ENCODE data around the gene PDCD7.
"Not testable (repeated sequence)": the region's sequence is repeated elsewhere in the genome, so short reads cannot be mapped to it uniquely, and the experiment has no call there.

PDCD7 gene, protein sequence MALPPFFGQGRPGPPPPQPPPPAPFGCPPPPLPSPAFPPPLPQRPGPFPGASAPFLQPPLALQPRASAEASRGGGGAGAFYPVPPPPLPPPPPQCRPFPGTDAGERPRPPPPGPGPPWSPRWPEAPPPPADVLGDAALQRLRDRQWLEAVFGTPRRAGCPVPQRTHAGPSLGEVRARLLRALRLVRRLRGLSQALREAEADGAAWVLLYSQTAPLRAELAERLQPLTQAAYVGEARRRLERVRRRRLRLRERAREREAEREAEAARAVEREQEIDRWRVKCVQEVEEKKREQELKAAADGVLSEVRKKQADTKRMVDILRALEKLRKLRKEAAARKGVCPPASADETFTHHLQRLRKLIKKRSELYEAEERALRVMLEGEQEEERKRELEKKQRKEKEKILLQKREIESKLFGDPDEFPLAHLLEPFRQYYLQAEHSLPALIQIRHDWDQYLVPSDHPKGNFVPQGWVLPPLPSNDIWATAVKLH

DNA sequence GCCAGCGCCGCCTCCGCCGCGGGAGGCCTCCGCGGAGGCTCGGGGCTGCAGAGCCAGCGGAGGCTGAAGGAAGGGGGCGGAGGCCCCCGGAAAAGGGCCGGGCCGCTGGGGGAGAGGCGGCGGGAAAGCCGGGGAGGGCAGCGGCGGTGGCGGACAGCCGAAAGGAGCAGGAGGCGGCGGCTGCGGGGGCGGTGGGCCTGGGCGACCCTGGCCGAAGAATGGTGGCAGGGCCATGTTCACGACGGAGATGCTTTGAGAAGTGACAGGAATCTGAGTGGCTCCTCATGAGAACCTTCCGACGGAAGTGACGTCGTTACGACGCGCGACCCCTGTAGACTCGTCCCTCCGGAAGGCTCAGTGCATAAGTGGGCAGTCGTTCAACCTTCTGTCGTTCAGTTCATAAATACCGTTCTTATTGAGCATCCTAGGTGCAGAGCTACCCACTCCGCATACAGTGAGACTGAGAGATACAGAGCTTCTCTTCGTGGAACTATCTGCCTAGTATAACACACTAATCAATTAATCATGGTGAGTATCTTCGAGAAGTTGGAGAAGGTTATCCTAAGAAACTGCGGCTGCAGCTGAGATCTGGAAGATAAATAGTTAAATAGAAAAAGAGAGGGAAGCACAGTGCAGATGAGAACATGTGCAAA, at the start of gene PDCD7:
Gene PDCD7, minus strand, starts transcription at position 261 of the 653 bp plus-strand sequence. Its CDS starts 27 bp downstream, at position 234.
- H3K4me3 ChIP-seq (ENCODE audit: low read depth, low read length), result peak within 1 kb of the TSS; percentile 78
- TF ChIP-seq, protein P1, sequence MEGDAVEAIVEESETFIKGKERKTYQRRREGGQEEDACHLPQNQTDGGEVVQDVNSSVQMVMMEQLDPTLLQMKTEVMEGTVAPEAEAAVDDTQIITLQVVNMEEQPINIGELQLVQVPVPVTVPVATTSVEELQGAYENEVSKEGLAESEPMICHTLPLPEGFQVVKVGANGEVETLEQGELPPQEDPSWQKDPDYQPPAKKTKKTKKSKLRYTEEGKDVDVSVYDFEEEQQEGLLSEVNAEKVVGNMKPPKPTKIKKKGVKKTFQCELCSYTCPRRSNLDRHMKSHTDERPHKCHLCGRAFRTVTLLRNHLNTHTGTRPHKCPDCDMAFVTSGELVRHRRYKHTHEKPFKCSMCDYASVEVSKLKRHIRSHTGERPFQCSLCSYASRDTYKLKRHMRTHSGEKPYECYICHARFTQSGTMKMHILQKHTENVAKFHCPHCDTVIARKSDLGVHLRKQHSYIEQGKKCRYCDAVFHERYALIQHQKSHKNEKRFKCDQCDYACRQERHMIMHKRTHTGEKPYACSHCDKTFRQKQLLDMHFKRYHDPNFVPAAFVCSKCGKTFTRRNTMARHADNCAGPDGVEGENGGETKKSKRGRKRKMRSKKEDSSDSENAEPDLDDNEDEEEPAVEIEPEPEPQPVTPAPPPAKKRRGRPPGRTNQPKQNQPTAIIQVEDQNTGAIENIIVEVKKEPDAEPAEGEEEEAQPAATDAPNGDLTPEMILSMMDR (IDR thresholded peaks at IDR 0.05; ENCODE audit: low read depth, low read length), result no peak

DNA sequence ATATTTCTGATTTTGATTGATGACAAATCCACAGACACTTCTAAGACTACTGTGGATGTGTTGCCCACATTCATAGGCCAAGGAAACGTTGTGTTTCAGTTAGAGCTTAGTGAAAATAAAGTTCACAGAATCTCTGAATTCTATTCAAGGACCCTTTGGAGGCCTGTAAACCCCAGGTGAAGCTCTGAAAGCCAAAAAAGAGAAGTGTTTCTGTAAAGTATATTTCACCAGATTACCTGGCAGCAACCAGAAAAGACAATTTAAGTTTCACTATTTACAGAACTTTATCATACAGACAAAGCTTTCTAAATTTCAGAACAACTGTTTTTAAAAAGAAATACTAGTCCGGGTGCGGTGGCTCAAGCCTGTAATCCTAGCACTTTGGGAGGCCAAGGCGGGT, 48.9 kb upstream of the PDCD7 start:
- H3K4me3 ChIP-seq (ENCODE audit: low read depth, low read length), result no peak overlapping the region

DNA sequence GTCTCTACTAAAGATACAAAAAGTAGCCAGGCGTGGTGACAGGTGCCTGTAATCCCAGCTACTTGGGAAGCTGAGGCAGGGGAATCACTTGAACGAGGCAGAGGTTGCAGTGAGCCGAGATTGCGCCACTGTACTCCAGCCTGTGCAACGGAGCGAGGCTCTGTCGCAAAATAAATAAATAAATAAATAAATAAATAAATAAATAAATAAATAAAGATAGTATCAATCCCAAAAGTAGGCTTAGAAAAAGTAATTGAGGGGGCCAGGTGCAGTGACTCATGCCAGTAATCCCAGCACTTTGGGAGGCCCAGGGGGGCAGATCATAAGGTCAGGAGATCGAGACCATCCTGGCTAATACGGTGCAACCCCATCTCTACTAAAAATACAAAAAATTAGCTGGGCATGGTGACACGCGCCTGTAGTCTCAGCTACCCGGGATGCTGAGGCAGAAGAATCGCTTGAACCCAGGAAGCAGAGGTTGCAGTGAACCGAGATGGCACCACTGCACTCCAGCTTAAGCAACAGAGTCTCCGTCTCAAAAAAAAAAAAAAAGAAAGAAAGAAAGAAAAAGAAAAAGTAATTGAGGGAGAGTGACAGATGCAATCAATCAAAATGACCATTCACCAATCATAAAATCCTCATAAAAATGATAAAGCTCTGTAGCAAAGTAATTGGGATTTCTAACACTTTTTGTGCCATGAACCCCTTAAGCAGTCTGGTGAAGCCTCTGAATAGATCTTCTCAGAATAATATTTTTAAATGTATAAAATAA, 48.2 kb upstream of the PDCD7 start:
- not testable (repeated sequence) for H3K4me3 ChIP-seq (ENCODE audit: low read depth, low read length)

More for the DNA sequence above, 48.9 kb upstream of the PDCD7 start:
- TF ChIP-seq, protein P1 (IDR thresholded peaks at IDR 0.05; ENCODE audit: low read depth, low read length), result no peak

DNA sequence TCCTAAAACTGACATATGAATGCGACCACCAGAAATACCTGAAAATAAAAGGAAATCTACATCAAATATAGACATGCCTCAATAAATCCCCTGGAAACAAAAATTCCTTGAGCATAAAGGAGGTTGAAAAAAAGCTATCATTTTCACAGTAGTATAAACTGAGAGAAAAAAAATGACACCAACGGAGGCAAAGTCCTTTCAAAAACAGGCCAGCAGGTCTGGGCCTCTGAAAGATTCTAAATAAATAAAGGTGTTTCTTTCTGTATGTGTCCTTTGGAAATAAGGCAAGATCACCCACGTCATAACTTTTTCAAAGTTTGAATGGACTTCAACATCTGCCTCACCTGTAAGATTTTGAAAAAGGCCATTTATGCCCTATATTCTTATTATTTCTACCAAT, 46.6 kb upstream of the PDCD7 start:
- TF ChIP-seq, protein P1 (IDR thresholded peaks at IDR 0.05; ENCODE audit: low read depth, low read length), result no peak
- H3K4me3 ChIP-seq (ENCODE audit: low read depth, low read length), result no peak overlapping the region

DNA sequence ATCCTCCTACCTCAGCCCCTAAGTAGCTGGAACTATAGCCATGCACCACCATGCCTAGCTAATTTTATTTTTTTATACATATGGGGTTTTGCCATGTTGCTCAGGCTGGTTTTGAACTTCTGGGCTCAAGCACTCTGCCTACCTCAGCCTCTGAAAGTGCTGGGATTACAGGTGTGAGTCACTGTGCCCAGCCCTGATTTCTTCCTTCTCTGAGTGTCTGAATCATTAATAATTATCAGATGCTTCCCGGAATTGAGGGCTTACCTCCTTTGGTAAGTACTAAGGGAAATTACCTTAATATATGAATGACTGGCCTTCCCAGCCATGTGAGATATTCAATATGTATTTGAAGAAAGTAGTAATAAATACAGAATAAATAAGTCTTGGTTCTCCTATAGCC, 44.3 kb upstream of the PDCD7 start:
- no peak overlapping the region for H3K4me3 ChIP-seq (ENCODE audit: low read depth, low read length)
- TF ChIP-seq, protein P1 (IDR thresholded peaks at IDR 0.05; ENCODE audit: low read depth, low read length), result no peak

DNA sequence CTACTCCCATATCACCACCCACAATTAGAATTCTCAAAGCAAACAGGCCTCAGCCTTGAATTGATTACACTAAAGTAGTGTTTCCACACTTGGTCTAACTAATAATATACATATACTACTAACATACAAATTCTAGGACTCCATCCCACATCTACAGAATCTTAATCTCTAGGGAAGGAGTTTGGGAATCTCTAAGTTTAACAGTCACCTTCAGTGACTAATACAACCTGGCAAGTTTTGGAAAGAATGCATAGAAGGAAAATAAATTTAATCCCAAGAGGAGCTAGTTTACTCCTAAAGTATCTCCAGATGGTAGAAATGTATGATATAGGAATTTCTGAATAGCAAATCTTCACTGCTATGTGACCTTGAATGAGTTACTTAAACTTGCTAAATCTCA, 42.4 kb upstream of the PDCD7 start:
- no peak overlapping the region for H3K4me3 ChIP-seq (ENCODE audit: low read depth, low read length)
- TF ChIP-seq, protein P1 (IDR thresholded peaks at IDR 0.05; ENCODE audit: low read depth, low read length), result no peak

DNA sequence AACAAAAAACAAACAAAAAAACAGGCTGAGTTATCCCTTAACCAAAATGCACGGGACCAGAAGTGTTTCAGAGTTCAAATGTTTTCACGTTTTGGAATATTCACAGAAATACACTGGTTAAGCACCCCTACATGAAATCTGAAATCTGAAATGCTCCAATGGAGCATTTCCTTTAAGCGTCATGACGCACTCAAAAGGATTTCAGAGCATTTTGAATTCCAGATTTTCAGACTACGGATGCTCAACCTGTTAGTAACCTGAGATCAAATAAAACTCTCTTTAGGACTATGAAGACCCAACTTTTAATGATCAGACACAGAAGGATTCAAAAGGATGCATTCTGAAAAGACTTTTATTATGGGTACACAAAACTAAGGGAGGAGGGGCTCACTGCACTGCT, 41.9 kb upstream of the PDCD7 start:
- no peak overlapping the region for H3K4me3 ChIP-seq (ENCODE audit: low read depth, low read length)
- TF ChIP-seq, protein P1 (IDR thresholded peaks at IDR 0.05; ENCODE audit: low read depth, low read length), result no peak

All from WI38 (cell line).